Measurements from ENCODE around the gene RANBP10. TPM values are rescaled to one million over a fixed set of nuclear protein-coding genes. Genes with fewer than 3 reads are reported as not detected.

RANBP10 gene
- total and polyA plus RNA-seq, 2 of the 8 experiments (the other 6 are each of a cell fraction or from before 2014, with no cell fraction given) = 14.2 to 16.8 TPM

DNA sequence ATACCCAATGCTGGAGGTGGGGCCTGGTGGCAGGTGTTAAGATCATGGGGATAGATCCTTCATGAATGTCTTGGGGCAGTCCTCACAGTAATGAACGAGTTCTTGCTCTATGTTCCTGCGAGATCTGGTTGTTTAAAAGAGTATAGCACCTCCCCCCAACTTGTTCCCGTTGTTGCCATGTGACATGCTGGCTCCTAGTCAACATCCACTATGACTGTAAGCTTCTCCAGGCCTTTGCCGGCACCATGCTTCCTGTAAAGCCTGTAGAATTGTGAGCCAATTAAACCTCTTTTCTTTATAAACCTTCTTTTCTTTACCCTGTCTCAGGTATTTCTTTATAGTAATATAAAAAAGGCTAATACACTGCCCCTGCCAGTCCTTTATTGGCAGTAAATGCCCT lies 33.3 kb downstream of the RANBP10 start:
- no peak overlapping the region for H2BK20ac ChIP-seq (ENCODE audit: low read length)
- CTCF ChIA-PET (ENCODE audit: partially characterized antibody) = interaction anchor here (1.0 to 1.2 kb wide), 3 partner anchors 16 to 252 kb away, joined by 3 to 4 read pairs (median 4); no protein-coding TSS in a partner anchor

More for the DNA sequence above, 33.3 kb downstream of the RANBP10 start:
- Histone ChIP-seq H3K18ac (ENCODE audit: extremely low read depth, low read length) (no peak overlapping the region), H2BK5ac (ENCODE audit: low read depth, low read length) (no peak overlapping the region), H3K4me3 (ENCODE audit: extremely low read depth in 1 of 4, insufficient read depth in 2 of 4, low read depth in 3 of 4, low read length in 4 of 4) (no peak overlapping the region), H3K36me3 (ENCODE audit: control insufficient read depth in 2 of 4, insufficient read depth in 4 of 4, low read length in 3 of 4) (no peaks in the 10 kb centered on the region), H2AK5ac (ENCODE audit: low read depth, low read length) (no peak overlapping the region), H2BK15ac (ENCODE audit: low read length) (no peak overlapping the region), H3K27ac (ENCODE audit: low read depth, low read length) (no peak overlapping the region), H3K9me3 (ENCODE audit: insufficient read depth in 2 of 2, low read depth in 1 of 2, low read length in 1 of 2) (no peaks in the 10 kb centered on the region), H4K91ac (replicated peaks; ENCODE audit: insufficient read length, low read length) (no peak overlapping the region), H3K14ac (ENCODE audit: insufficient read length) (no peak overlapping the region), H2BK12ac (ENCODE audit: low read depth, low read length) (no peak overlapping the region), H4K5ac (ENCODE audit: insufficient read length, low read depth, low read length) (no peak overlapping the region), H2AFZ (ENCODE audit: low read length) (no peak overlapping the region), H3K79me2 (ENCODE audit: control insufficient read depth in 1 of 2, insufficient read depth in 2 of 2, low read length in 2 of 2) (no peaks in the 10 kb centered on the region; a peak in 1 of 4 replicates), H3K4ac (replicated peaks; ENCODE audit: insufficient read length, low read depth, low read length) (no peak overlapping the region), H3K23ac (ENCODE audit: insufficient read length) (no peak overlapping the region), H3K79me1 (ENCODE audit: low read depth, low read length) (peaks cover 7% of the 10 kb centered on the region), H3K56ac (replicated peaks; ENCODE audit: insufficient read length, low read depth, low read length) (no peak overlapping the region), H2BK120ac (replicated peaks; ENCODE audit: low read depth, low read length) (no peak overlapping the region), H3K4me2 (ENCODE audit: insufficient read depth in 1 of 2, low read depth in 2 of 2, low read length in 2 of 2) (no peak overlapping the region), H3K23me2 (ENCODE audit: low read depth, low read length) (no peaks in the 10 kb centered on the region), H3K27me3 (replicated peaks in 1 of 4; ENCODE audit: control insufficient read depth in 3 of 4, extremely low read depth in 1 of 4, insufficient read depth in 3 of 4, low read length in 3 of 4) (no peaks in the 10 kb centered on the region), H4K20me1 (replicated peaks in 1 of 2; ENCODE audit: control insufficient read depth in 1 of 2, insufficient read depth in 2 of 2, low read length in 2 of 2) (peaks cover 0 to 4% of the 10 kb centered on the region in 2 experiments), H4K8ac (ENCODE audit: extremely low read depth, insufficient read depth, low read length) (no peak overlapping the region), H3K4me1 (replicated peaks in 1 of 4; ENCODE audit: control insufficient read depth in 3 of 4, insufficient read depth in 4 of 4, low read length in 3 of 4) (no peaks in the 10 kb centered on the region), H3K9ac (replicated peaks in 1 of 4; ENCODE audit: extremely low read depth in 1 of 4, low read depth in 3 of 4, low read length in 3 of 4) (no peak overlapping the region)
- no peak for FAIRE-seq
- POLR2A ChIA-PET (ENCODE audit: partially characterized antibody) = interaction anchor here (1.0 kb wide), 1 partner anchor 34 kb away, joined by 3 read pairs; the partner anchor contains the start of gene TSNAXIP1
- DNase-seq (ENCODE audit: low read depth in 1 of 2, low spot score in 2 of 2) = no peak
- TF ChIP-seq POU5F1 (IDR thresholded peaks at IDR 0.05; ENCODE audit: low read depth, low read length) = no peak
- TF ChIP-seq TAF7 (optimal IDR thresholded peaks at IDR 0.05; ENCODE audit: borderline replicate concordance, low read depth, low read length) = no peak
- no peak for TF ChIP-seq EP300 (IDR thresholded peaks at IDR 0.05; ENCODE audit: borderline replicate concordance in 1 of 2, low read depth in 2 of 2, low read length in 2 of 2)
- no peak for TF ChIP-seq CHD2 (IDR thresholded peaks at IDR 0.05; ENCODE audit: low read length)
- 88% methylated on average over 4 of the region's 4 CpGs; no CpG with 5 or more reads in 1 of the 2 experiments for WGBS, 2 experiments (ENCODE audit: extremely low coverage in 1 of 2, insufficient coverage in 1 of 2, insufficient read length in 1 of 2, insufficient replicate concordance in 2 of 2, low coverage in 1 of 2, low lambda C conversion rate in 2 of 2, missing lambda C conversion rate in 1 of 2)
